Lower leg skin (tissue), 4 donors: ENCODE results near the gene ACTG1. TPM values are rescaled to one million over a fixed set of nuclear protein-coding genes. Genes with fewer than 3 reads are reported as not detected.

Source experiments
- DNase-seq, 2 donors: peaks; one replicate each; pipeline ENCODE4 v3.0.0-alpha.2; 2019; ENCODE audit warnings: low spot score in 2 of 2
- H3K4me3 ChIP-seq: fragments of 200-600 bp; sonication (generic); 2 replicates; pipeline ENCODE4 v1.5.1; 2017; ENCODE audit warnings: mild to moderate bottlenecking, low read depth; ENCODE audit not compliant: poor library complexity, severe bottlenecking
- CTCF ChIP-seq, 3 donors: fragments of 450-650 bp; IDR thresholded peaks; one replicate each; pipeline ENCODE4 v1.5.1; 2016; ENCODE audit warnings: antibody characterized with exemption in 3 of 3, mild to moderate bottlenecking in 3 of 3, moderate library complexity in 2 of 3
- POLR2A ChIP-seq, 2 donors: fragments of 450-650 bp; IDR thresholded peaks; one replicate each; pipeline ENCODE4 v1.6.1; 2016 to 2017; ENCODE audit warnings: antibody characterized with exemption in 2 of 2, mild to moderate bottlenecking in 1 of 2, moderate library complexity in 1 of 2
- WGBS, 2 donors: methylation state at CpG; one replicate each; pipeline ENCODE4 v1.1.5; 2018; 5-methylcytosine and 5-hydroxymethylcytosine counted together
- intact Hi-C: fragments of 100-400 bp; cut with DNase I; formaldehyde crosslinking; loops from one replicate; pipeline ENCODE4 v1.15.0; 2023; ENCODE audit warnings: low total_unique reads
- total RNA-seq, 4 donors: library from RNA; depleted of rRNA; stranded (reverse); fragments of >200 nt; gene quantifications; one replicate each; pipeline ENCODE4 v1.1.0, GENCODE V29; 2016

ACTG1 gene
- total RNA-seq, 4 donors from 2014 or later: 3,349 to 4,521 (median 4,085) TPM

DNA sequence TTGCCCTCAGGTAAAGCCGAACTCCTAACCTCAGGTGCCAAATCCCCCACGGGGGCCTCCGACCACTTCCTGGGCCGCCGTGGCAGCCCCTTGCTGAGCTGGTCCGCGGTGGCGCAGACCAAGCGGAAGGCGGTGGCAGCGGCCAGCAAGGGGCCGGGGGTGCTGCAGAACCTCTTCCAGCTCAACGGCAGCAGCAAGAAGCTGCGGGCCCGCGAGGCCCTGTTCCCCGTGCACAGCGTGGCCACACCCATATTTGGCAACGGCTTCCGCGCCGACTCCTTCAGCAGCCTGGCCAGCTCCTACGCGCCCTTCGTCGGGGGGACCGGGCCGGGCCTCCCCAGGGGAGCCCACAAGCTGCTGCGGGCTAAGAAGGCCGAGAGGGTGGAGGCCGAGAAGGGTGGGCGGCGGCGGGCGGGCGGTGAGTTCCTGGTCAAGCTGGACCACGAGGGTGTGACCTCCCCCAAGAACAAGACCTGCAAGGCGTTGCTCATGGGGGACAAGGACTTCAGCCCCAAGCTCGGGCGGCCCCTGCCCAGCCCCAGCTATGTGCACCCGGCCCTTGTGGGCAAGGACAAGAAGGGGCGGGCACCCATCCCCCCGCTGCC lies 51.6 kb downstream of the ACTG1 start:
- 50 to 60% methylated on average over 41 to 43 of the region's 43 CpGs for WGBS, 2 donors
- intact Hi-C loops: no loop called here
- H3K4me3 ChIP-seq: no peak overlapping the region
- no peak for TF ChIP-seq POLR2A (IDR thresholded peaks at IDR 0.05)
- TF ChIP-seq CTCF (IDR thresholded peaks at IDR 0.05): no peak
- peak in 1 of 2 donors; percentile 49 for DNase-seq

Other genes with a start within 250 kb of the ACTG1 start
- 100 to 1,000 TPM in 1 of 4 donors, 10 to 100 TPM in 3; 47.5 to 100 (median 73.3) TPM for gene SLC38A10, start 217.5 kb downstream of the ACTG1 start, total RNA-seq
- 10 to 100 TPM in 2 of 4 donors, 1 to 10 TPM in 2; 4.1 to 14.2 (median 10.0) TPM for gene BAHCC1, start 117.3 kb downstream of the ACTG1 start, total RNA-seq
- gene FSCN2, start 15.6 kb upstream of the ACTG1 start, total RNA-seq: 1 to 10 TPM in 3 of 4 donors, under 1 TPM in 1; 0.46 to 2.7 (median 1.8) TPM
- gene FAAP100, start 39.6 kb upstream of the ACTG1 start, total RNA-seq: 10 to 100 TPM; 19.4 to 34.3 (median 28.4) TPM
- gene NPLOC4, start 124.3 kb upstream of the ACTG1 start, total RNA-seq: 10 to 100 TPM; 49.3 to 78.7 (median 67.8) TPM
- gene TSPAN10, start 124.4 kb upstream of the ACTG1 start, total RNA-seq: 1 to 10 TPM in 2 of 4 donors, under 1 TPM in 1, not detected in 1; 0.57 to 2.5 (median 1.6) TPM
- gene PDE6G, start 143.7 kb upstream of the ACTG1 start, total RNA-seq: 1 to 10 TPM in 2 of 4 donors, under 1 TPM in 1, not detected in 1; 0.30 to 8.9 (median 1.1) TPM
- gene OXLD1, start 153.8 kb upstream of the ACTG1 start, total RNA-seq: 10 to 100 TPM; 33.5 to 68.3 (median 48.2) TPM
- gene CCDC137, start 153.9 kb upstream of the ACTG1 start, total RNA-seq: 10 to 100 TPM; 19.7 to 35.2 (median 28.3) TPM
- 10 to 100 TPM; 29.2 to 45.1 (median 36.2) TPM for gene ARL16, start 171.0 kb upstream of the ACTG1 start, total RNA-seq
- gene HGS, start 171.2 kb upstream of the ACTG1 start, total RNA-seq: 100 to 1,000 TPM in 1 of 4 donors, 10 to 100 TPM in 3; 87.0 to 160 (median 92.1) TPM
- 10 to 100 TPM; 39.5 to 64.0 (median 43.1) TPM for gene MRPL12, start 190.6 kb upstream of the ACTG1 start, total RNA-seq
- 10 to 100 TPM; 23.4 to 30.6 (median 25.9) TPM for gene SLC25A10, start 199.5 kb upstream of the ACTG1 start, total RNA-seq